ENCODE results near the gene CCDC78.

CCDC78 gene

GRCh38 chr16:732332-732731 lies 6.1 kb upstream of the CCDC78 start:
- H3K4me3 ChIP-seq (ENCODE audit: low read depth, low read length): no peak overlapping the region
- DNase-seq (ENCODE audit: low read depth): no peak
- TF ChIP-seq CTCF (conservative IDR thresholded peaks at IDR 0.05; ENCODE audit: low read depth, low read length): no peak

- no peak for DNase-seq (ENCODE audit: low read depth)
- H3K4me3 ChIP-seq (ENCODE audit: low read depth, low read length): no peak overlapping the region
- TF ChIP-seq CTCF (conservative IDR thresholded peaks at IDR 0.05; ENCODE audit: low read depth, low read length): no peak
Measured at GRCh38 chr16:730666-731509, 4.6 kb upstream of the CCDC78 start.

GRCh38 chr16:729768-730665 lies 3.8 kb upstream of the CCDC78 start:
- DNase-seq (ENCODE audit: low read depth): no peak
- TF ChIP-seq CTCF (conservative IDR thresholded peaks at IDR 0.05; ENCODE audit: low read depth, low read length): no peak
- H3K4me3 ChIP-seq (ENCODE audit: low read depth, low read length): no peak overlapping the region

GRCh38 chr16:728890-729744 lies 2.9 kb upstream of the CCDC78 start:
- no peak for TF ChIP-seq CTCF (conservative IDR thresholded peaks at IDR 0.05; ENCODE audit: low read depth, low read length)
- peak overlapping the region; percentile 68 for H3K4me3 ChIP-seq (ENCODE audit: low read depth, low read length)
- no peak for DNase-seq (ENCODE audit: low read depth)

GRCh38 chr16:728131-728889 lies 2.1 kb upstream of the CCDC78 start:
- TF ChIP-seq CTCF (conservative IDR thresholded peaks at IDR 0.05; ENCODE audit: low read depth, low read length): no peak
- peak overlapping the region; percentile 68 for H3K4me3 ChIP-seq (ENCODE audit: low read depth, low read length)
- DNase-seq (ENCODE audit: low read depth): peak; percentile 86
